NCI-H2196 treated with DMSO at 0.1 percent for 48 hours (cell line): ENCODE measurements around the gene B4GALNT4.
"Not testable (repeated sequence)": the region's sequence is repeated elsewhere in the genome, so short reads cannot be mapped to it uniquely, and the experiment has no call there.

Source experiments
- DNase-seq: peaks from one replicate; lab custom pipeline; 2025; ENCODE audit not compliant: unreplicated experiment; lab: John Stamatoyannopoulos, UW

Gene B4GALNT4

GRCh38 chr11:358129-358800 lies 11.0 kb upstream of the B4GALNT4 start:
- DNase-seq, result no peak

- no peak for DNase-seq
Observed at GRCh38 chr11:359181-359714, 10.1 kb upstream of the B4GALNT4 start.

GRCh38 chr11:360326-361280 lies 8.7 kb upstream of the B4GALNT4 start:
- no peak for DNase-seq

- no peak for DNase-seq
Observed at GRCh38 chr11:362642-363442, 6.5 kb upstream of the B4GALNT4 start.

GRCh38 chr11:363443-363805 lies 5.9 kb upstream of the B4GALNT4 start:
- DNase-seq, result not testable (repeated sequence)

GRCh38 chr11:363948-364761 lies 5.1 kb upstream of the B4GALNT4 start:
- peak; percentile 12 for DNase-seq

- no peak for DNase-seq
Observed at GRCh38 chr11:364991-365725, 4.1 kb upstream of the B4GALNT4 start.

- no peak for DNase-seq
Observed at GRCh38 chr11:365831-366230, 3.5 kb upstream of the B4GALNT4 start.

GRCh38 chr11:367956-368413 lies 1.3 kb upstream of the B4GALNT4 start:
- no peak for DNase-seq

- DNase-seq, result no peak
Observed at GRCh38 chr11:368414-369335, 624 bp upstream of the B4GALNT4 start.

- no peak for DNase-seq
Observed at GRCh38 chr11:370070-370941, 1.0 kb downstream of the B4GALNT4 start.

- no peak for DNase-seq
Observed at GRCh38 chr11:371051-371450, 1.8 kb downstream of the B4GALNT4 start.

- DNase-seq, result no peak
Observed at GRCh38 chr11:371716-372590, 2.7 kb downstream of the B4GALNT4 start.

GRCh38 chr11:372809-373715 lies 3.8 kb downstream of the B4GALNT4 start:
- no peak for DNase-seq

GRCh38 chr11:373716-374551 lies 4.6 kb downstream of the B4GALNT4 start:
- no peak for DNase-seq
